ENCODE measurements around the gene ZNF544.

DNA sequence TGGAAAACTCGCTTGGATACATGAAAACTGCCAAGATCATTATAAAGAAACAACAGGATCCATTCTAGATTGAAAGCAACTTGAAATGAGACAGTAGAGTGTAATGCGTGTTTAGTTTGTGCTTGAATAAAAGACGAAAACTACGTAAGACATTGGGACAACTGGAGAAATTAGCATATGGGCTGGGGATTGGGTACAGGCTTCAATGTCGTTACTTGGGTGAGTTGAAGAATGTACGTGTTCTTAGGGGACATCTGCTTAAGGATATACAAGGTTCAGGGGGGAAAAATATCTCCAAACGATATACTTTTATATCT lies 76.0 kb downstream of the ZNF544 start:
- TF ChIP-seq POLR2A (IDR thresholded peaks at IDR 0.05; ENCODE audit: low read depth, low read length), result no peak
- no peak for TF ChIP-seq TAF1 (IDR thresholded peaks at IDR 0.05; ENCODE audit: low read depth, low read length)
- TF ChIP-seq POLR2AphosphoS5 (IDR thresholded peaks at IDR 0.05; ENCODE audit: low read depth, low read length), result no peak
- no peak for TF ChIP-seq PAX5 (IDR thresholded peaks at IDR 0.05; ENCODE audit: insufficient read depth, low read length, severe bottlenecking)
- TF ChIP-seq SPI1 (IDR thresholded peaks at IDR 0.05; ENCODE audit: low read depth, low read length), result no peak
- TF ChIP-seq POU2F2 (IDR thresholded peaks at IDR 0.05; ENCODE audit: low read depth, low read length), result no peak

Measured in GM12891 (cell line).